ENCODE data around the gene NAB2. TPM values are rescaled to one million over a fixed set of nuclear protein-coding genes. Genes with fewer than 3 reads are reported as not detected.

Gene NAB2
- total and polyA plus RNA-seq, 10 of the 15 experiments (the other 5 are each of a cell fraction or from before 2014, with no cell fraction given), result 0.35 to 35.2 (median 15.3) TPM

DNA sequence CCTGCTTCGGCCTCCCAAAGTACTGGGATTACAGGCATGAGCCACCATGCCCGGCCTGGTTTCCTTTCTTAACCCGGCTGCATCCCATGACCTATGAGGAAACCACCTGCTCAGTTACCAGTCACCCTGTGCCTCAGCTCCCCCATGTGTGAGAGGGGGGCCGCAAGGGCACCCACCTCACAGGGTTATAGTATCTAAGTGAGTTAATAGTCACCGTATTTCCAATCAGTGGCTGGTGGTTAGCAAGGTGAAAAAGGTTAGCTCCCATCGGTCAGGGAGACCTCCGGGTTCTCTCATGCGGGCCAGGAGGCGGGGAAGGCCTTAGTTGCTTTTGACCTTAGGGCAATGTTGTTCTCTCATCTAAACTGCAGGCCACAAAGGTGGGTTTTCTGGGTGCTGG is 46.0 kb downstream of the NAB2 start (continued):
- TF ChIP-seq SMAD1 (IDR thresholded peaks at IDR 0.05; ENCODE audit: low read depth, partially characterized antibody), result no peak
- no peak for TF ChIP-seq PAX5 (IDR thresholded peaks at IDR 0.05; ENCODE audit: borderline replicate concordance, low read depth, low read length)

DNA sequence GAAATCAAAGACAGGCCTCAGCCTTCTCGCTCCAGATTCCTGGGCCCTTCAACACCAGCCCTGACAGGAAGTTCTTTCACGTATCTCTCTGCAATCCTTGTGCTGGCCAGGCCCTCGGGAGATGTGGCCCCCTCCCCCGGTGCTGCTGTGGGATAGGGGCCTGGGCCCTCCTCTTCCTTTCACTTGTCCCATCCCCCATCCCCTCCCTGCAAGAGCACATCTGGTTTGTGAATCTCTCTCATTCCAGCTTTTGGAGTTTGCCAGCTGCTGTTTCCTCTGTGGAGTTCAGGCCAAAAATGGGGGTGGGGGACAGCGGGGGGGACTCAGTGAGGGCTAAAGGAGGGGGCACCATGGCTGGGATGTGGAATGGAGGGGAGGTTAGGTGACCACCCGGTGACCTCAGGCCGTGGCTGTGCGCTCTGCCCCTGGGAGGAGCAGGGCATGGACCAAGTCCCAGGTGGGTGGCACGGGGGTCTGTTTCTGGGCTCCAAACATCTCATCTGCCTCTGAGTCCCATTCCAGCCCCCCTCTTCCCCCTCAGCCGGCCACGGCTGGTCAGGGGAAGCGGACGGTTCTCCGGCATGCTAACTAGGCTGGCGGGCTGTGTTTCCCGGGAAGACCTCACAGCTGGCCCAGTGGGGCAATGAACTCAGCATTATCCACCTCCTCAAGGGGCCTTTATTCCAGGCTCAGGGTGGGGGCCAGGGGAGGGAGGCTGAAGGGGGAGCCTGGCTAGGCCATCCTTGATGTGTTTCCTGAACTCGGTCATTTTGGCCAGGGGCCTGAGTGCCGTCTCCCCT is 46.8 kb downstream of the NAB2 start:
- POLR2A ChIA-PET, result no interaction called here
- no peak for DNase-seq (ENCODE audit: low read depth, low spot score)

More for the DNA sequence above, 46.8 kb downstream of the NAB2 start:
- in situ Hi-C loops (cut with MboI) (no loop called here), intact Hi-C loops (cut with micrococcal nuclease; ENCODE audit: unreplicated experiment) (no loop called here)
- ATAC-seq (no peak), FAIRE-seq (no peak)
- H2AFZ ChIP-seq (ENCODE audit: control insufficient read depth, low read depth, low read length), result no peak overlapping the region
- no peaks in the 10 kb centered on the region for H3K36me3 ChIP-seq (ENCODE audit: control insufficient read depth in 2 of 2, insufficient read depth in 2 of 2, low read length in 1 of 2)
- no peak overlapping the region for H3K4me3 ChIP-seq
- H3K27me3 ChIP-seq (replicated peaks in 1 of 2; ENCODE audit: control insufficient read depth in 2 of 2, insufficient read depth in 2 of 2, low read length in 1 of 2), result no peaks in the 10 kb centered on the region; a peak in 3 of 4 replicates
- no peak overlapping the region for H3K27ac ChIP-seq (ENCODE audit: control insufficient read depth, insufficient read depth)
- H3K9me3 ChIP-seq (replicated peaks; ENCODE audit: control insufficient read depth, insufficient read depth, low read length), result no peaks in the 10 kb centered on the region
- BruUV-seq (replicated peaks), result no TSS peak
- CTCF ChIA-PET, result interaction anchor here (1.6 kb wide), 1 partner anchor 38 kb away, joined by 4 read pairs; no protein-coding TSS in a partner anchor
- TF ChIP-seq EZH2 (IDR thresholded peaks at IDR 0.05; ENCODE audit: borderline replicate concordance, control insufficient read depth, low read depth, low read length), result no peak
- TF ChIP-seq RELA (IDR thresholded peaks at IDR 0.05; ENCODE audit: borderline replicate concordance, partially characterized antibody), result no peak
- no peak for TF ChIP-seq TCF12 (IDR thresholded peaks at IDR 0.05; ENCODE audit: low read depth, low read length)
- no peak for TF ChIP-seq POLR2AphosphoS5 (IDR thresholded peaks at IDR 0.05; ENCODE audit: low read length)
- no peak for TF ChIP-seq PML (IDR thresholded peaks at IDR 0.05; ENCODE audit: low read length)
- no peak for TF ChIP-seq SIN3A (IDR thresholded peaks at IDR 0.05; ENCODE audit: low read depth, low read length)
- no peak for TF ChIP-seq CBX5 (IDR thresholded peaks at IDR 0.05; ENCODE audit: low read depth)
- no peak for TF ChIP-seq YBX1 (IDR thresholded peaks at IDR 0.05)
- no peak for TF ChIP-seq MTA3 (IDR thresholded peaks at IDR 0.05; ENCODE audit: borderline replicate concordance, low read length)
- no peak for TF ChIP-seq JUNB (IDR thresholded peaks at IDR 0.05)
- TF ChIP-seq, protein P1, sequence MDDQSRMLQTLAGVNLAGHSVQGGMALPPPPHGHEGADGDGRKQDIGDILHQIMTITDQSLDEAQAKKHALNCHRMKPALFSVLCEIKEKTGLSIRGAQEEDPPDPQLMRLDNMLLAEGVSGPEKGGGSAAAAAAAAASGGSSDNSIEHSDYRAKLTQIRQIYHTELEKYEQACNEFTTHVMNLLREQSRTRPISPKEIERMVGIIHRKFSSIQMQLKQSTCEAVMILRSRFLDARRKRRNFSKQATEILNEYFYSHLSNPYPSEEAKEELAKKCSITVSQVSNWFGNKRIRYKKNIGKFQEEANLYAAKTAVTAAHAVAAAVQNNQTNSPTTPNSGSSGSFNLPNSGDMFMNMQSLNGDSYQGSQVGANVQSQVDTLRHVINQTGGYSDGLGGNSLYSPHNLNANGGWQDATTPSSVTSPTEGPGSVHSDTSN (IDR thresholded peaks at IDR 0.05; ENCODE audit: insufficient replicate concordance, low read depth, low read length), result no peak
- no peak for TF ChIP-seq ZNF622 (IDR thresholded peaks at IDR 0.05)
- TF ChIP-seq CBX3 (IDR thresholded peaks at IDR 0.05; ENCODE audit: borderline replicate concordance, low read depth), result no peak
- no peak for TF ChIP-seq ETV6 (conservative IDR thresholded peaks at IDR 0.05 in 1 of 2, IDR thresholded peaks at IDR 0.05 in 1 of 2; ENCODE audit: borderline replicate concordance in 1 of 2, low read depth in 1 of 2)
- TF ChIP-seq, protein P2, sequence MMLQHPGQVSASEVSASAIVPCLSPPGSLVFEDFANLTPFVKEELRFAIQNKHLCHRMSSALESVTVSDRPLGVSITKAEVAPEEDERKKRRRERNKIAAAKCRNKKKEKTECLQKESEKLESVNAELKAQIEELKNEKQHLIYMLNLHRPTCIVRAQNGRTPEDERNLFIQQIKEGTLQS (IDR thresholded peaks at IDR 0.05; ENCODE audit: borderline replicate concordance, extremely low read depth, low read depth, low read length), result no peak
- no peak for TF ChIP-seq ZBED1 (IDR thresholded peaks at IDR 0.05; ENCODE audit: borderline replicate concordance)
- no peak for TF ChIP-seq DPF2 (IDR thresholded peaks at IDR 0.05)
- no peak for TF ChIP-seq RAD51 (IDR thresholded peaks at IDR 0.05)
- TF ChIP-seq RAD21 (IDR thresholded peaks at IDR 0.05; ENCODE audit: insufficient read depth, low read depth, low read length), result no peak
- H3K9ac ChIP-seq (ENCODE audit: control insufficient read depth, insufficient read depth, low read length), result no peak overlapping the region
- no peaks in the 10 kb centered on the region for H4K20me1 ChIP-seq (ENCODE audit: control insufficient read depth, insufficient read depth)
- no peaks in the 10 kb centered on the region for H3K79me2 ChIP-seq (ENCODE audit: control insufficient read depth, insufficient read depth, low read length)
- no peak overlapping the region for H3K4me2 ChIP-seq (ENCODE audit: control insufficient read depth, insufficient read depth)
- 52% methylated on average over 14 of the region's 18 CpGs for WGBS (ENCODE audit: insufficient coverage, insufficient replicate concordance, low lambda C conversion rate, missing lambda C conversion rate)
- peaks cover 3% of the 10 kb centered on the region; the same call in 1 of the 2 replicates for H3K4me1 ChIP-seq (ENCODE audit: control insufficient read depth, insufficient read depth, low read length)
- SMC1A ChIA-PET (ENCODE audit: uncharacterized antibody, unreplicated experiment), result no interaction called here
- RAD21 ChIA-PET (ENCODE audit: unreplicated experiment), result no interaction called here
